ENCODE data around the gene NACC1.
"Not testable (repeated sequence)": the region's sequence is repeated elsewhere in the genome, so short reads cannot be mapped to it uniquely, and the experiment has no call there.

Gene NACC1

DNA sequence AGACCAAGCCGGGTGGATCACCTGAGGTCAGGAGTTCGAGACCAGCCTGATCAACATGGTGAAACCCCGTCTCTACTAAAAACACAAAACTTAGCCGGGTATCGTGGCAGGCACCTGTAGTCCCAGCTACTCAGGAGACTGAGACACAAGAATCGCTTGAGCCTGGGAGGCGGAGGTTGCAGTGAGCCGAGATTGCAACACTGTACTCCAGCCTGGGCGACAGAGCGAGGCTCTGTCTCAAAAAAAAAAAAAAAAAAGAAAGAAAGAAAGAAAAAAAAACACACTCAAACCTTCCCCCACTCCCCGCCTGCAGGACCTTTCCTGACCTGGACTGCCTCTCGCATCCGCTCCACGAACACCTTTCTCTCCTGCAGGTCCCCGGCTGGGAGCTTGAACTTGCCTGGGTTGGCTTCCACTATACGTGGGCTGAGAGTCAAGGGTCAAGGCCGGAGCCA lies 31.1 kb downstream of the NACC1 start:
- not testable (repeated sequence) for DNase-seq

GRCh38 chr19:13149628-13150186 lies 31.6 kb downstream of the NACC1 start:
- DNase-seq: peak; percentile 35

DNA sequence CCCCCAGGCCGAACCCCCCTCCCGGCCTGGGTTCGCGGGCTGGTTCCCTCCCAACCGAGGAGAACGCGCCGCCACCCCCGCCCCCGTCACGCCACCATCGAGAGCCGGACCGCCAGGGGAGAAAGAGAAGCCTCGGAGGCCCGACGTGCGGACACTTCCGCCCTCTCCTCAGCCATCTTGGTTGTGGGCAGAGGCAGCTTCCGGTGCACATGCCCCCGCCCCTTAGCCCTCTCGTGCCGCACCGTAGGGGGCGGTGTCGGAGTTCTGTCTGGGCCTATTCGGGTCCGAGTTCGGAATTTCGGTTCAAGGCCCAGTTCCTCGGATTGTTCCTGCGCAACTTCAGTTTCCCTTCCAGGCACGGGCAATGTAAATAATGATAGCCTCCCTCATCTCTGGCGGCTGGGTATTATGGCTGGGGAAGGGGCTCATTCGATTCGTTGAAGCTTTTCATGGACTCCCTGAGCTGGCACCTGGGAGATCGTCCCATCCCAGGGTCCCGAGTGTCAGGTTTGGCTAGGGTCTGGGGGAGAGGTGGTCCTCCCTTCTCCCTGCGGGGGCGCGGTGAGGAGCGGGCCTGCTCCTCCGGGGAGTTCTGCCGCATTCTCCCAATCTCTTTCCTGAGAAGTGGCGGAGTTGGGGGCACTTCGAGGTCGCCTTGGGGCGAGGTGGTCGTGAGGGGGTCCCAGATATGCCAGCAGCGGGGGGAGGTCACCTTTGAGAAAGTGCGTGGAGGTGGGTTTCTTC lies 32.3 kb downstream of the NACC1 start, which contains the start of the genes IER2 and STX10:
IER2 (plus strand) TSS at position 225 of the 744 bp plus-strand sequence. CDS start 2,776 bp downstream, outside the sequence.
STX10 (minus strand) TSS at position 189 of the 744 bp plus-strand sequence. CDS start 202 bp downstream, outside the sequence.
- DNase-seq: peak; percentile 88

DNA sequence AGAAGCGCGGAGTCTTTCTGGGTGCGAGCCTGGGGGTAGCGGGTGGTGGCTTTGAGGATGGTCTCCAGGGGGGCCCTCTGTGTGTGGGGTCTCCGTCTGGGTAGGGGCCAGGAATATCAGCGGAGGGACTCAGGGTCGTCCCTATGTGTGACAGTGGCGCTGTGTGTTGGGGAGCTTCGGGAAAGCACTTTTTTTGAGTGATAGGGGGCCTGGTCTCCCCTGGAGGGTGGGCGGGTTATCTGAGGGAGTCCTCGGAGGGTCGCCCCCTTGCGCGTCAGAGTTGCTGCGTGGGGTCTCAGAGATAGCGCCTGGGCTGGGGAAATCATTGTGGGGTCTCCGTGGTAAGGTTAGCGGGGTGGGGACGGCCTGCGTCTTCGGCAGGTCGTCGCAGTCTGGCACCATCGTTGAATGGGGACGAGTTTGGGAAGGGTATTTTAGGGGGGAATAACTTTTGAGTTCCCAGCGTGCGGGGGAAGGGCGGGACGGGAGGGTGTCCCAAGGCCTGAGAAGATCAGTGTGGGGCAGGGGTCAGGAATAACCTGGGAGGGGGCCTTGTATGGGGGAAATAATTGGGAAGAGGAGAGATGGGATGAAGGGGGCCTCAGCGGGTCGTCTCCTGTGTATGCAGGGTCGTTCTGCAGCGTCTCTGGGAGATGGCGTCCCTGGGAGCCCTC lies 33.0 kb downstream of the NACC1 start:
- DNase-seq: no peak

GRCh38 chr19:13151605-13152355 lies 33.7 kb downstream of the NACC1 start:
- peak; percentile 97 for DNase-seq

- no peak for DNase-seq
Measured at GRCh38 chr19:13152356-13152973, 34.4 kb downstream of the NACC1 start.

DNA sequence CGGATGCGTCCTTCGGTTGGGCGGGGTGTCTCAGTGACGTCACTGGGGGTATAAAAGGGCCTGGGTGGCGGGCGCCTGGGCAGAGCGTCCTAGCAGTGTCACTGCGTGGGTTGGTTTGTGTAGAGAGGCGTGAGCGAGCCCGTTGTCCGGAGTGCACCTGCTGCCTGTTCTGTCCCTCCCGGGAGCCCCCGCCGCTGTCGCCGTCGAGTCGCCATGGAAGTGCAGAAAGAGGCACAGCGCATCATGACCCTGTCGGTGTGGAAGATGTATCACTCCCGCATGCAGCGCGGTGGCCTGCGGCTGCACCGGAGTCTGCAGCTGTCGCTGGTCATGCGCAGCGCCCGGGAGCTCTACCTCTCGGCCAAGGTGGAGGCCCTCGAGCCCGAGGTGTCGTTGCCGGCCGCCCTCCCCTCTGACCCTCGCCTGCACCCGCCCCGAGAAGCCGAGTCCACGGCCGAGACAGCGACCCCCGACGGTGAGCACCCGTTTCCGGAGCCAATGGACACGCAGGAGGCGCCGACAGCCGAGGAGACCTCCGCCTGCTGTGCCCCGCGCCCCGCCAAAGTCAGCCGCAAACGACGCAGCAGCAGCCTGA lies 35.0 kb downstream of the NACC1 start:
- peak; percentile 91 for DNase-seq

DNA sequence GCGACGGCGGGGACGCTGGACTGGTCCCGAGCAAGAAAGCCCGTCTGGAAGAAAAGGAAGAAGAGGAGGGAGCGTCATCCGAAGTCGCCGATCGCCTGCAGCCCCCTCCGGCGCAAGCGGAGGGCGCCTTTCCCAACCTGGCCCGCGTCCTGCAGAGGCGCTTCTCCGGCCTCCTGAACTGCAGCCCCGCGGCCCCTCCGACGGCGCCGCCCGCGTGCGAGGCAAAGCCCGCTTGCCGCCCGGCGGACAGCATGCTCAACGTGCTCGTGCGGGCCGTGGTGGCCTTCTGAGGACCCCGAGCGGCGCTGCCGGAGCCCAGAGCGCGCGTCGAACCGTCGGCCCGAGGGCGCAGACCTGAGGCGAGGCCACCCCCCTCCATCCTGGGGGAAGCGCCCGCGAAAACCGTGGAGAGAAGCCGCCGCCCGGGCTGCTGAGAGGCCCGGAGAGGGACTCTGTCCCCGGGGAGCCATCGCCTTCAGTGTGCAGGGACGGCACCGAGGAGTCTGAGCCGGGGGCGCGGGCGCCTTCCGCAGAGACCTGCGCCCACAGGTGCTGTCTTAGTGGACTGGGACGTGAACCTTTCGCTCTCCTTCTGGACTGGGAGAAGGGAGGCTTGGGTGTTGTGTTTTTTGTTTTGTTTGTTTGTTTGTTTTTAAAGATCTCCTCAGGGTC lies 35.6 kb downstream of the NACC1 start:
- no peak for DNase-seq

- DNase-seq: peak; percentile 47
Measured at GRCh38 chr19:13154241-13154778, 36.2 kb downstream of the NACC1 start.

- DNase-seq: peak; percentile 82
Measured at GRCh38 chr19:13154911-13155471, 36.9 kb downstream of the NACC1 start.

DNA sequence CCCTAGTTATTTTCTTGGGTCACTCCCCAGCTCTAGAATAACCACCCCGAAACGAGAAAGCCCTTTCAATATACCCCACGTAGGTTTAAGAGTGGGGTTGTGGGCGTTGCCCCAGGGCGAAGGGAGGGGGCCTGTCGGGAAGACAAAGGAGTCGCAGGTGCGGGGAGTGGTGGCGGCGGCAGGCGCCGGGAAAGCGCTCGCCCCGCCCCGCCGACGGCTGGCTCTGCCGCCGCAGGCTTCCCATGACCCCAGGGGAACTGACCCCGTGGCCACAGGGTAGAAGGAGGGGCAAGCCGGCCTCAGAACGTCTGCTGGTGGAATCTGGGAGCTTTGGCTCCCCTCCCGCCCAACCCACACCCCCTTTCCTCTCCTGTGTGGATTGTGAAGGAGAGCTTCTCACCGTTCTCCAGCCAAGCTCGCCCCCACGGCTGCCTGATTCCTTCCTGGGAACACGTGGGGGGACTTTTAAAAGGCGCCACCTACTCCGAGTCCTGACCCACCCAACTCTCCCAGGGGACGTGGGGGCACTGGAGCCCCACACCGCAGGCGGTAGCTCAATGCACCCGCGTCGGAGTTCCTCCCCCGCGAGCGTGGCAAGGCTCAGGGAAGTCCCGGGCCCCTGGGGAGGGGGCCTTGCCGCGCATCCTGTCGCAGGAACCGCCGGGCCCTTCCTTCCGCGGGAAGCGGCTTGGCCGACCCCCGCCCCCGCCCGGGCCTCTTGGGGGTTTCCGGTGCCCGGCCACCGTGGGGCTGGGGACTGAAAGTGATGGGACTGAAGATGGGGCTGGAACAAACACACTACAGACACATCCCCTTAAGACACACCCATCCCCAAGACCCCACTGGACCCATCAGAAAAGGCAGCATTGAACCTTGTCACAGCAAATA lies 37.7 kb downstream of the NACC1 start:
- peak; percentile 63 for DNase-seq

DNA sequence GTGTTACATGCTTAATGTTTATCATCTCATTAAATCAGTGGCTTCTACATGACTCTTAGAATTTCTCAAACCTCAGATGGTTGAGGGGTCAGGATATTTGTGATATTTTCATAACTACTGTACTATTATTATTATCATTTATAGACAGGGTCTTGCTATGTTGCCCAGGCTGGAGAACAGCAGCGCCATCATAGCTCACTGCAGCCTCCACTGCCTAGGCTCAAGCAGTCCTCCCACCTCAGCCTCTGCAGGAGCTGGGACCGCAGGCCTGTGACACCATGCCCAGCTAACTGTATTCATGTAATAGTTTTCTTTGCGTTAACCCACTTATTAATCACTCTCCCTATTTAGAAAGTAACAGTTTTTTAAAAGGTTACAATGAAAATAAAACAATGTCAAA lies 41.6 kb downstream of the NACC1 start:
- DNase-seq: no peak

DNA sequence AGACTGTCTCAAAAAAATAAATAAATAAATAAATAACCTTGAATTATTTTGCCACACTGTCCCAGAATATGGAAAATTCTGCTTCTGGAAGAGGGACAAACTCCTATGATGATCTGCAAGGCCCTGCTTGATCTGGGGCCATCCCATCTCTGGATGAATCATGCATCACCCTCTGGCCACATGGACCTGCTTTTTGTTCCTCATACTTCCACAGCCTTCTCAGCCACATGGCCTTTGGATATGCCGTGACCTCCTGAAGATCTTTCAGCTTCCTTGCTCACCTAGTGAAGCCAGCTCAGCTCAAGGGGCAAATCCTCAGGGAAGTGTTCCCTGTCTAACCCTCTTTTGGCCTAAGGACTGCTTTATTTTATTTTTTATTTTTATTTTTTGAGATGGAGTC lies 42.5 kb downstream of the NACC1 start:
- no peak for DNase-seq

GRCh38 chr19:13162724-13163608 lies 44.9 kb downstream of the NACC1 start:
- peak; percentile 96 for DNase-seq

GRCh38 chr19:13163609-13164342 lies 45.7 kb downstream of the NACC1 start:
- peak; percentile 30 for DNase-seq

DNA sequence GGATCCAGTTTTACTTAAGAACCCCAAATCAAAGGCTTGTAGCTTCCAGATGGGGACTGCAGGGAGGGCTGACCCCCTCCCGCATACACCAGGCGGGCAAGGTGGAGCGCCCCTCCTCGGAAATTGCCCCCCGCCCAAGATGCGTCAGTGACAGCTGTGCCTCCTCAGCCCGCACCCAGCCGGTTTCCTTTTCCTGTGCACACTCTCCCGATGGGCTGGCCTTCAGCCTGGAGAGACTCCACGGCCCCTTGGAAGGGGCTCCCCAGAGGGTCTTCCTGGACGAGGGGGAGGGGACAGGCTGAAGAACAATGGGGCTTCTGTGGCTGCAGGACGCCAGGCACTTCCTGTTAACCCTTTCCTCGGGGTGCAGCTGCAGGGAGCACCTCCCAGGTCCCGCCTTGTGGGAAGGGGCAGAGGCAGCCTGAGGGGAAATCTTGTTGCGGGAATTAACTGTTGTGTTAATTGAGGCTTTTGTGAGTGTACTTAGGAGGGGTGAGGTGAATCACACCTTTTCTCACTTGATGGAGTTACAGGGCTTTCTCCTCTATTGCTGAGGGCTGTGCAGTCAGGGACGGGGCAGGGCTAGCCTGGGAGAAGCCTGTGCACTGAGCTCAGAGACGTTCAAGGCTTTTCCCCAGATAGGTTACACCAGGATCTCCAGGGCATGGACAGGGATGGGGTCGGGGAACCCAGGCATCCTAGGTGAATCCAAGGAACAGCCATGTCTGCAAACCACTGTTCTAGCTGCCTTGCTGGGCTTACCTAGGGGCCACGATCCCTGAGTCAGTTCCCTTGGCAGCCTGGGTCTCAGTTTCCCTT lies 46.5 kb downstream of the NACC1 start:
- peak; percentile 78 for DNase-seq
